T-helper 9 cell (primary cell): ENCODE data around the gene STEAP1B.
"Not testable (repeated sequence)": the region's sequence is repeated elsewhere in the genome, so short reads cannot be mapped to it uniquely, and the experiment has no call there.

ENCODE experiments used
- DNase-seq: peaks from one replicate; pipeline ENCODE4 v3.0.0-alpha.2; 2020

STEAP1B gene

DNA sequence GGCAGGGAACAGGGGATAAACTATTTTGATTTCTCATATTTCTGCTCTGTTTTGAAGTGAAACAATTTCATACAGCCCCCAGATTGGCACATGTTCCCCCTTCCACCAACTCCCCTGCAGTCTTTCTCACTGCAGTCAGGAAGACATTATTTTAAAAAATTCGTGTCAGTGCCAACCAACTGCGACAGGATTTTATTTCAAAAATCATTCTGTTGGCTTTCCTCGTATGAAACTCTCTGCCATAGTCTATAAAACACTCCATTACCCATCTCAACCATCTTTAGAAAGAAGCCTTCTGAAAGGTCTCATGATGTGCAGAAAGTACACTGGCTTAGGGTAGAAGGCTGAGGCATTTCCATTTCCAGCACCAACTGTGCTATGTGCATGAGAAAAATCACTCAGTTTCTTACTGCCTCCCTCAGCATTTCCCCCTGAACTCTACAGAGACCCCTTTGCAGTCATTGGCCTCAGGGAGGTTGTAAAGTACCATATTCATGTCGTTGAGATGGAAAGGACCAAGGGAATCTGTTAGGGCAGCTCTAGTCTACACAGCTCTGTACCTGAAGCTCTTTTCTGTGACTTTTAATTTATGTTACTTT lies 46.9 kb downstream of the STEAP1B start:
- no peak for DNase-seq

DNA sequence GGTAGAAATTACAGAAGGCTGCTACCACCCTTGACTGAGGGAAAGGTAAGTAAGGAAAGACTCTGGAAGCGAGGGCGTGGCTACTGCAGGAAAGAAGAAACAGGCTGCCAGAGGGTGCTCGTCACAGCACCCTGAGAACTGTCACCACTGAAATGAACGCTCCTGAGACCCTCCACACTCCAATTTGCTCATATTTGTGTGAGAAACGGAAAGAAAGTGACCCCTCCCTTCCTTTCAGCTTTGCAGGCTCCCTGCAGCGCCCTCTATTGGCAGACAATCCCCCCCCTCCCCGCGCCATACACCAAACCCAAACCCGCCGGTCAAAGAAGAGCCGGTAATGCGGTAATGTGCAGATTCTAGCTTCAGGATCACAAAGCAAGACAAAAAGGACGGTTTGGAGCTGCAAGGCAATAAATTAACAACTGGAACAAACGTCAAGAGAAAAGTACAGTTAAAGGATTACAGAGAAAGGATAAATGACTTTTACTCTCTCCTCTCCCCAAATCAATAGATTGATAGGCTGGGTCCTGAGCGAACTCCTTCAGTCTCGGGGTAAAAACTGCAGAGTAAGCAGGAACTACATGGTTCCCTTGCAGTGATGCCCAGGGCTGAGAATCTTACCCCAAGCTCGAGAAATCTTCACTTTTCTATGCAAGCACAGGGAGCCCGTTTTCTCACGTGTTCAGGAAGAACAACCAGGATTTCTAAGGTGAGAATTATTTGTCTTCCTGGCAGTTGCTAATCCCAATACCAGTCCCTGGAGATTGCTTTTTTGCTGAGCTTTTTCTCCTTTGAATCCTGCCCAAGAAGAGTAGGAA lies 47.6 kb downstream of the STEAP1B start:
- no peak for DNase-seq

DNA sequence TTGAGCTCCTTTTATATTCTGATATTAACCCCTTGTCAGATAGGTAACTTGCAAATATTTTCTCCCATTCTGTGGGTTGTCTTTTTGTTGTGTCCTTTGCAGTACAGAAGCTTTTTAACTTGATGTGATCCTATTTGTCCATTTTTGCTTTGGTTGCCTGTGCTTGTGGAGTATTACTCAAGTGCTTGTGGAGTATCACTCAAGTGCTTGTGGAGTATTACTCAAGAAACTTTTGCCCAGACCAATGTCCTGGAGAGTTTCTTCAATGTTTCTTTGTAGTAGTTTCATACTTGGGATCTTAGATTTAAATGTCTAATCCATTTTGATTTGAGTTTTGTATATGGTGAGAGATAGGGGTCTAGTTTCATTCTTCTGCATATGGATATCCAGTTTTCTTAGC lies 50.0 kb downstream of the STEAP1B start:
- DNase-seq: not testable (repeated sequence)

DNA sequence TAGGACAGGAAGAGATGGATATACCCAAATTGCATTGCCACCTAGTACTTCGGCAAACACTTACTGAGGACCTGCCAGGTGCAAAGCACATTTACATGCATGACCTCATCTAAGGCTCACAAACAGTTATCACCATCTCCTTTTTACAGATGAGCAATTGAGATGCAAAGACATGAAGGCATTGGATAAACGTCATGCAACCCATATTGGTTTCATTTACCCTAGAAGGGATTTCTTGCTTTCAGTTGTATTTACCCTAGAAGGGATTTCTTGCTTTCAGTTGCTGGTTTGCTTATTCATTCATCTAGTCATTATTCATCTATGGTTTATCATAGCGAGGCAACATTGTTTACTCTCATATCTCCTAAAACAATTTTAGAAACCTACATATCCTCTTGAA lies 52.2 kb downstream of the STEAP1B start:
- DNase-seq: no peak

DNA sequence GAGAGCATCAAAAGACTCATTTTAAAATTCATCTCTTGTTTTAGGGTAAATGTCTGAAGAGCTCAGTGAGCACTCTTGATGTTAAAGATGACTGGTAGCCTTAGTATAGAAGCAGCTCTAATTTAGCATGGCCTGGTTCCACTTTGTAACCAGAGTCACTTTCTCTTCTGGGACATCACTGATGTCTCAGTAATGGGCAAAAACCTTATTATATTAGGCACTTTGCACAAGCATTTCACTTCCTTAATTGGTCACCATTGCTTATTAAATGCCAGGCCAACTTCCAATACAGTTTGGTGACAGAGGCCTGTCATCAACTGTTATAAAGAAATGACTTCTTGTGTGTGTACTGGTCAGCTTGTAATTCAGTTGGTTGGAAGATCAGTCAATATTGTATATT lies 53.0 kb downstream of the STEAP1B start:
- DNase-seq: no peak

DNA sequence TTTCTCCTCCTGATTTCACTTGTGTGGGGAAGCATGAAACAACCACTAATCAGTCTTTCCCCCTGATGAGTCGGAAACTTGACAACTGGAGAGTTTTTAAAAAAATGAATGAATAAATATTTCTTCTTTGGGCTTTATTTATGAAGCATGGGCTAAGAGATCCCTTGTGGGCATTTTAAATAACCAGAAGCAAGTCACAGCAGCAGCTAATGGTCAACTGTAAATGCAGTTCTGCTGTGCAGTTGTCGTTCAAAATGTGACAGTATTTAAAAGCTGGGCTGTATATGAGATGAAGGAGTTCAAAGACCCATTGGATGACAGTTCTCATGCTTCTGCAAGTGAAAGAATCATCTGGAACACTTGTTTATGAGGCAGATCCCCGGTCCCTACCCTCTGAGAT lies 54.1 kb downstream of the STEAP1B start:
- DNase-seq: no peak

DNA sequence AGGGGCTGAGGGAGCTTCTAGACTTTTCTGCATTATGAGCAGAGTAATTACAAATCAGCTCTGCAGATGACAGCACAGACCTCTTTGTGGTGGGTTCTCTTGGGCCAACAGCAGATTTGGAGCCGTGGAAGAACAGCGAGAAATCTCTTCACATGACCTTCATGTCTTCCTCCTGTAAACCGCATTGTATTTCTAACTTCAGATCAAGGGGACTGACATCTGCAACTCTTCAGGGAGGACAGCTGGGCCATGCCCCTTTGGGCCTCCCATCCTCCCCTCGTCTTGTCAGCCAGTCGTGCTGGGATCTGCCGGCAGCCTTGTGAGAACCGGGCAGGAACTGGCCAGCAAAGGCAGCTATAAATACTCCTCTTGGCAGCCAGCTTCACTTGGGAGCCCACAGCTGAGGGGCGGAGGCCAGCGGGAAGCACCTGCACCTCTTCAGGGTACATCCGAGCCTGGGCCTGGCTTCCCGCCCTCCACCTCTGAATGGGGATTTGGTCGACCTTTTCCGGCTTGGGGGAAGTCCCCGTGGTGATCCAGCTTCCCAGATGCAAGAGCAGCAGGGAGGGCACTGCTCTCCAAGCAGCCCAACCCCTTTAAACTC lies 54.7 kb downstream of the STEAP1B start:
- no peak for DNase-seq

DNA sequence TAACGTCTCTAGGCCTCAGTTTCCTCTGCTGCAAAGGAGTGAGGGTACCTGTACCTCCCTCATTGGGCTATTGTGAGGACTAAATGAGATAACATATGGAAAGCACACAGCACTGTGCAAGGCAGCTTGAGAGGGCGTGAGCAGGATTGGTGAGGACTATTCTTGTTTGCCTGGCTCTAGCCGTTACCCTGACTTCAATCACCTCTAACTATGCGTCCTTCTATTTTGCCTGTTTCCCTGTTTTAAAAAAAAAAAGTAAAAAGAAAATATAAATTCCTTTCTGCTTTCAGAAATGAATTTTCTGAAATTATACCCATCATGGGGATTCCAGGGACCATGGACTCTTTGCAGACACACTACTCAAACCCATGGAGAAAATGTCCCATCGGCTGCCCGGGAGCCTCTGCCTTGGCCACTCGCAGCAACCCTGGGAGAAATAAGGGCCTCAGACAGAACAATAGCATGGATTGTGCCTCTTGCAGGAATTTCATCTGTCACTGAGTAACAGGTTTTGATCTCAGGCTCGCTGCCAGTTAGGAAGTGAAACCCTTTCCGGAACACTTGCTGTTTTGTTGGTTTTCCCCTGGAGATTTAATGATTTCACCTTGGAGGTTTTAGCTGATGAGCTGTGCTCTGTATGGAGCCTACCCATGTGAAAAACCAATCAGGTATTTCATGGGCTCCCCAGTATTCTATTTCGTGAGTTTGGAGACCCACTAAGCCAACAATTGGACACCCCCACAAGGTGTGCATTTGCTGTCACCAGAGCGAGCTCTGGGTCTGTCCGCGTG lies 55.6 kb downstream of the STEAP1B start:
- no peak for DNase-seq

DNA sequence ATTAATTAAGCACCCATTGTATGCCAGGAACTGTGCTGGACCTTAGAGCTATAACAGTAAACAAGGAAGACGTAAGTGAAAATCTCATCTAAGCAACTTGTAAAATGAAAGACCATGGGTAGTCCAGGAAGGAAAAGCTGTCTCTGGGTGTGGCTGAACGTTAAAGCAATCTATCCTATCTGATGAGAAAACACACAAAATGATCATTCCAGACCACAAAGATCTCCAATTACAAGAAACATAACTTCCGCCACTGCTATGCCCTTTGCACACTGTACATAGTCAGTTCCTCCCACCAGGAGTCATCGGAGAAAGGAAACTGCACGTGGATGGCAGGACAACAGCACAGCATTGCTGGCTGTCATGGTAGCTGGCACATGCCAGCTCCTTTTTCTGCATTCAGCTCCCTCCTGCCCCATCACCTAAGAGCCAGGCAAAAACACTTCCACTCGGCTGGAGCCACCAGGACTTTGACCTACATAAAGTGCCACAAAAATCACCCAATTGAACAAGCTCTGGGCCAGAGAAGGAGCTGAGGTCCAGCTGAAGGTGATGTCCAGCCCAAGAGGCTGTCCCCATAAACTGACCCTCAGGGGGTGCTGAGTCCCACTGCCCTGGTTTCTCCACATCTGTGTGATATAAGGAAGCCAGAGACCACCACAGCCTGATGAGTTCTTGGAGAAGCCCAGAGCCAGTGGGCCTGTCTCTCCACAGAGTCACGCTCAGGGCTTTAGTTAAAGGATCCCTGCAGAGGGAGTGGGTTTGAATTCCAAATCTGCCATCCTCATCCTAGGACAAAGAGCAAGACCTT lies 56.4 kb downstream of the STEAP1B start:
- no peak for DNase-seq

DNA sequence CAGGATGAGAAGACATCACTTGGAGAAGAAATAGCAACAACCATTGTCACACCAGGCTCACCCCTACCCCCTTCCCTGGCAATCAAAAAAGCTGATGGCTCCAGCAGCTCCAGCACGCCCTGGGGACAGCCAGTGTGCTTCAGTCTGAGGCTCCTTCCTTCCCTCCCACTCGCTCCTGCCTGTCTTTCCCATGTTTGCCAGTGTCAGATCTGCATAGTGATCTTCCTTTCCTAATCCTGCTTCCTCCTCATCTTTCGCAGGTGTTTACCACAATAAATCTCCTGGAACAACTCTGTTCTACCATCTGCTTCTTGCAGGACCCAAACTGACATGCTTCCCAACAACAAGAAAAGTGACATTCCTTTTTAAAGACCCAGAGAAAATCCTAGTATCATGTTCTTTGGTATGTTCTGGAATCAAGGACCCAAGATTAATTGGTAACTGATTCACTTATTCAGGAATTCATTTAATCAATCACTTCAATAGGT lies 57.1 kb downstream of the STEAP1B start:
- no peak for DNase-seq

DNA sequence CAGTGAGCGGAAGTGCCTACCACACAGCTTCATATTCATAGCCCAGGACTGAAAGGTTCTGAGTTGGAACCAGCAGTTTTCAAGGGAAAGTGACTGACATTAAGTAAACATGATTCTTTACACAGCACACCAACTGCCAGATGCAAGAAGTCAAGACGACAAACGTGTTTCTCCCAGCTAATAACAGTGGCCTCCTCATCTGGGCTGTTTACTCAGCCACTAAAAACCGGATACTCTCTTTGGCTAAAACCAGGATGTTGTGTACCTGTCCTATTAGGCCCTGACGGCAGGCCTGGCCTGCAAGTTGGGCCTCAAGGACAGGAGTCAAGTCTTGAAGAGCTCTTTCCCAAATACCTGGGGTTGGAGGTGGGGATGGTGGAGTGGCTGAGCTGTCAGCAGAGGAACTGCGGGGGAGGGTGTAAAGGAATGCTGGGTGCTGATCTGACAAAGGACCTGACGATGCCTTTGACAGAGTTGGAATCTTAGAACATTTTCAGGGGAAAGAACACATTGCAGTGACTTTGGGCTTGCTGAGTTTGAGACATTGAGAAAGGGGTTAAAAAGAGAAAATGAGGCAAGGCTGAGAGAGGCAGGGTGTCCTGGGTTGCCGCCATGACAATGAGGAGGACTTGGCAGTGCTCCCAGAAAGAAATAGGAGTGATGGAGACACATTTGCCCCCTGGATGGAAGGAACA lies 57.7 kb downstream of the STEAP1B start:
- DNase-seq: no peak

DNA sequence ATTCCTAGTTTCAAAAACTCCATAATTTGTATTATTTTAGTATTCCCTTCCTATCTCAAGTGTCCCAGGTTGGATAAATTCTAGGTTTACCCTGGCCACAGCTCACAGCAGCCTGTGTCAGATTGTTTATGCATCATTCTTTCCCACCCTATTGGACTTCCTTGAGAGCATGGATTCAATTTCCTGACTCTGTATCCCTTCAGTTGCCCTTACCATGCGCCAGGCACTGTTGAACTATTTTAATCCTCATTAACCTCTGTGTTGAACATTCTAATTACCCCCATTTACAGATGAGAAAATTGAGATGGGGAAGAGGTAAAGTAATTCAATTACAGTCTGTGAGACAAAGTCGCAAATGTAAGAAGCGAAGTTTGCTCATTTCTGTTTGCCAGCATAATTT lies 58.8 kb downstream of the STEAP1B start:
- DNase-seq: no peak

DNA sequence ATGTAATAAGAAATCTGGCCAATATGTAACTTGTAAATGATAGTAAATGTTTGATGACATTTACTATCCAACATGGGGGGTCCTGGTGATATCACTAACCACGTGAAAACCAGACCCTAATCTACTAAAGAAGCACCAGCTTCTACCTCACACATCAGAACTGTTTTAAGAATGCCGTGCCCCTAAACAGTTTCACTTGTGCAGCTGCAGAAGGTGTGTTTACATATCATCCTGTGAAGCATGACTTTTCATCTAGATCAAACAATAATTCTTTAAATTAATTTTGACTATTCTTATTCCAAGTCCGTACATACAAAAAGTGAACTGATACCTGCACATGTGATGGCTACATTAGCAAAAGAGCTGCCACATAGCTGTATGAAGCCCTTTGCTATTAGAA lies 61.0 kb downstream of the STEAP1B start:
- DNase-seq: no peak

DNA sequence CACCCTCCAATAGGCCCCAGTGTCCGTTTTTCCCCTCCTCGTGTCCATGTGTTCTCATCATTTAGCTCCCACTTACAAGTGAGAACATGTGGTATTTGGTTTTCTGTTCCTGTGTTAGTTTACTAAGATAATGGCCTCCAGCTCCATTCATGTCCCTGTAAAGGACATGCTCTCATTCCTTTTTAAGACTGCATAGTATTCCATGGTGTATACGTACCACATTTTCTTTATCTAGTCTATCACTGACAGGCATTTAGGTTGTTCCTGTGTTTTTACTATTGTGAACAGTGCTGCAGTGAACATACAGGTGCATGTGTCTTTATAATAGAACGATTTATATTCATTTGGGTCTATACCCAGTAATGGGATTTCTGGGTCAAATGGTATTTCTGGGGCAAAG lies 63.4 kb downstream of the STEAP1B start:
- DNase-seq: not testable (repeated sequence)

DNA sequence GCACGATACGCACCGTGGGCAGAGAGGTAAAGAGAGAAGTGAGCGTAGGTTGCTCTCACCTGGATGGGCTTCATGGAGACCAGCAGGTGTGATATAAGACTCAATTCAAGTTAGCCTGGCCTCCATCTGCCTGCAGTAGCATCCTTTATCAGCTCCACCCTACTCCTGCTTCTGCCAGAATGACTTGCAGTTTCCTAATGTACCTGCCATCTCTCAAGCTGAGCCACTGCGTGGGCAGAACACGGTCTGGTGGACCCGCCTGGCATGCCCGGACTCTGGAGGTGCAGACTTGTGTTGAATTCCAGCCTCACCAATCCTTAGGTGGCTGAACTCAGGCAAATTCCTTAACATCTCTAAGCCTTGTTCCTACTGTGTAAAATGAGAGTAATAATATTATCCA lies 64.3 kb downstream of the STEAP1B start:
- no peak for DNase-seq

DNA sequence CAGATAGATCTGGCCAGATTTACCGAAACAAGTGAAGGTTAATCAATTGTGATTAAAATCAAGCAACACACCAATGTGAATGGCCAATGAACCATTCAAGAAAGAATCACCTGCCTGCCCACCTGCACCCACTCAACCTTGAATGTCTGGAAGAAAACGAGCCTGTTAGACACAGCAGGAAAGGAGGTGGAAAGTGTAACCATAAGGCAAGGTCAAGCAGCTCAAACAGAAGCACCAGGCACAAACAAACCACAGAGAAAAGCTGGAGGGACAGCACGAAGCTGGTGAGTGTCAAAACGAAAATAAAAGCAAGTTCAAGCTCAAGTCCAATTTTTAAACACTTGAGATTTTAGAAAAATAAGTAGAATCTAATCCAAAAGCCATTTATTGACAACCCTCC lies 64.9 kb downstream of the STEAP1B start:
- no peak for DNase-seq

DNA sequence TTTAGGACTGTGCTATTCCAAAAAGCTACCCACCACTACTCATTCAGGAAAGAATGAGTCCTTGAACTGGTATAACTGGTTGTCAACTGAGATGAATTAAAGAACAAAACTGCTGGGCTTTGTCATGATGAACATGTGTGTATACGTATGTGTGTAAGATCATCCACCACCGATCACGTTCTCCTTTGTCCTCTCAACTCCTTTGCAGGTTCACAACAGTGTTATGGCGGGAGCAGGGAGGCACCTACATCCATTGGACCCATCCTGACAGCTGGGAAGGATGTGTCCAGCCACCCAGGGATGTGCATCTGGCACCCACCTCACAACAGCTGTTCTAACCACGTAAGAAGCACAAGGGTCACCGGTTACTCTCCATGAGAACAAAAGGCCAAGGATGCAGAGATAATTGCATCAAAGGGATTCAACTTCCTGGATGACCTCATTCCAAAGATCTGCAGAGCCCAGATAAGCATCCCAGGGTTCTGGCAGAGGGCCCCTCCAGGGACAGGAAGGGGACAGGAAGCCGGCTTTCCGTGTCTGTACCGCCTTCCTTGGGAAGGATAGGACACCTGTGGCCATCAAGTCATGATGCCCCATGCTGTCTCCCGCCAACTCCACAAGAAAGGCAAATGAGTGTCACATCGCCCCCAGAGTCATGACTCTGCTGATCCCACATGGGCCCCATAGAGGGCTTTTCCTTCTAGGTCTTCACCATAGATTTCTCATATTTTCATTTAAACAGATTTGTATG lies 66.1 kb downstream of the STEAP1B start:
- DNase-seq: no peak

DNA sequence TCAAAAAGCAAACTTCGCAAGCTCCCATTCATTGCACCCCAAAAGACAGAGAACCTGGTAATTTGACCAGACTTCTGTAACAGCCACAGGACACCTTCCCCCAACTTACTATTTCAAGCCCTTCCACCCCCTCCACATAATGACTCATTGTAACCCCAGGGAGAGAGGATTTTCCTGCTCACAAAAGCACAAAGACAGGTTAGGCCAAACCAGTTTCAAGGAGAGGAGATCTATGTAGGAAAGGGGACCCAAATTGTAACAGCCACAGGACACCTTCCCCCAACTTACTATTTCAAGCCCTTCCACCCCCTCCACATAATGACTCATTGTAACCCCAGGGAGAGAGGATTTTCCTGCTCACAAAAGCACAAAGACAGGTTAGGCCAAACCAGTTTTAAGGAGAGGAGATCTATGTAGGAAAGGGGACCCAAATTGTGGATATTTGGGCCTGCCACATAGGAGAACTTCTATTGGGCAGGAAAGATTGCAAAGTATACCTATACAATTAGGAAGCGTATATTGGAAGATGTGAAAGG lies 66.8 kb downstream of the STEAP1B start:
- DNase-seq: not testable (repeated sequence)

DNA sequence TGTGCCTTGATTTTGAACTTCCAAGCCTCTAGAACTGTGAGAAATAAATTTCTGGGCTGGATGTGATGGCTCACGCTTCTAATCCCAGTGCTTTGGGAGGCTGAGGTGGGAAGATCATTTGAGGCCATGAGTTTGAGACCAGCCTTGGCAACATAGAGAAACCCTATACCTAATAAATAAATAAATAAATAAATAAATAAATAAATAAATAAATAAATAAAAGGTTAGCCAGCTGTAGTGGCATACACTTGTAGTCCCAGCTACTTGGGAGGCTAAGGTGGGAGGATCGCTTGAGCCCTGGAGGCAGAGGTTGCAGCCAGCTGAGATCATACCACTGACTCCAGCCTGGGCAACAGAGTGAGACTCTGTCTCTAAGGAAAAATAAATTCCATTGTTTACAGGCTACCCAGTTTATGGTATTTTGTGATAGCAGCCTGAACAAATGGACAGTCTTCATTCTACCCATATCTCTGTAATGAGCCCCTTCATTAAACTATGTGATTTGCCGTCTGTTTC lies 67.7 kb downstream of the STEAP1B start:
- DNase-seq: no peak

DNA sequence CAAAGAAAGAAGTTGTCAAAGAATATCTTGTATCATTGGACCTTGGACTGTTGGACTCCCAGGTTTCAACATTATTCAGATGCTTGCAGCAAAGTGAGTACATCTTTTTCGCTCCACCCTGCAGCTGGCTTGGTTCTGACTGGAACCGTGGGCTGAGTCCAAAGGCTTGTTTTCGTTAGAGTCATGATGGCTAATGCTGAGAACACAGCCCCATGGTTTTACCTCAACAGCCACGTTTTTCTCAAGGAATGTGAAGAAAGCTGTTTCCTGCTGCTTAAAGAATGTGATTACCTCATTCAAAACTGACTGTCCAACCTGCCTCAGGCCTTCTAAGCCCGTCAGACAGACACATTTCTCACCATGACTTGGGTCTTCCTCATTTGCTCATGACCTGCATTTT lies 69.5 kb downstream of the STEAP1B start:
- DNase-seq: no peak
